Left ventricle myocardium inferior (tissue), 1 donor: ENCODE measurements around the gene PBX1. TPM values are rescaled to one million over a fixed set of nuclear protein-coding genes. Genes with fewer than 3 reads are reported as not detected.

Experiments used
- DNase-seq: peaks from one replicate; pipeline ENCODE4 v3.0.0-alpha.2; 2020
- H3K27ac ChIP-seq: fragments of 200-600 bp; replicated peaks from 2 replicates; pipeline ENCODE4 v1.8.0; 2021
- H3K27me3 ChIP-seq: fragments of 200-600 bp; 2 replicates; pipeline ENCODE4 v1.8.0; 2021; ENCODE audit warnings: low read depth
- H3K36me3 ChIP-seq: fragments of 200-600 bp; 2 replicates; pipeline ENCODE4 v1.8.0; 2021
- H3K4me1 ChIP-seq: fragments of 200-600 bp; 2 replicates; pipeline ENCODE4 v1.8.0; 2021
- H3K4me3 ChIP-seq: fragments of 200-600 bp; 2 replicates; pipeline ENCODE4 v1.8.0; 2021; ENCODE audit warnings: mild to moderate bottlenecking, moderate library complexity
- H3K9me3 ChIP-seq: fragments of 200-600 bp; replicated peaks from 2 replicates; pipeline ENCODE4 v1.8.0; 2021
- CTCF ChIP-seq: fragments of 200-600 bp; IDR thresholded peaks from 2 replicates; pipeline ENCODE4 v1.8.0; 2021; ENCODE audit warnings: antibody characterized with exemption, mild to moderate bottlenecking, borderline replicate concordance
- intact Hi-C: fragments of 100-400 bp; cut with micrococcal nuclease; formaldehyde crosslinking; loops from one replicate; pipeline ENCODE4 v1.11.0; 2022
- total RNA-seq: library from RNA; stranded (reverse); fragmentation: NEBNext Ultra II Directional; extraction: Animal tissue kit (Norgen Biotek cat#: 25700); gene quantifications from one replicate; pipeline ENCODE4 v1.2.1, GENCODE V29; 2021
- donor health status: DM: no; HTN: yes; CAD: no; lungs with severe emphysema.

Gene PBX1
- total RNA-seq, 1 donor from 2014 or later = 73.2 TPM

GRCh38 chr1:164746632-164747031 is 187.6 kb downstream of the PBX1 start:
- DNase-seq = no peak
- H3K36me3 ChIP-seq = no peaks in the 10 kb centered on the region
- H3K27me3 ChIP-seq = no peaks in the 10 kb centered on the region
- no peak overlapping the region for H3K4me3 ChIP-seq
- intact Hi-C loops = no loop called here
- peaks cover 64% of the 10 kb centered on the region for H3K4me1 ChIP-seq
- TF ChIP-seq CTCF = no peak
- no peaks in the 10 kb centered on the region for H3K9me3 ChIP-seq
- no peak overlapping the region for H3K27ac ChIP-seq

- Histone ChIP-seq H3K27me3 (no peaks in the 10 kb centered on the region), H3K27ac (peak overlapping the region; percentile 81), H3K4me1 (peaks cover 79% of the 10 kb centered on the region), H3K9me3 (no peaks in the 10 kb centered on the region), H3K4me3 (peak overlapping the region; percentile 9), H3K36me3 (no peaks in the 10 kb centered on the region)
- DNase-seq = peak; percentile 55
- intact Hi-C loops = no loop called here
- no peak for TF ChIP-seq CTCF
Observed at GRCh38 chr1:164748253-164748899, 189.4 kb downstream of the PBX1 start.

- peak overlapping the region; percentile 84 for H3K27ac ChIP-seq
- peaks cover 78% of the 10 kb centered on the region for H3K4me1 ChIP-seq
- intact Hi-C loops = no loop called here
- no peaks in the 10 kb centered on the region for H3K36me3 ChIP-seq
- H3K27me3 ChIP-seq = no peaks in the 10 kb centered on the region
- H3K4me3 ChIP-seq = peak overlapping the region; percentile 49
- no peak for TF ChIP-seq CTCF
- no peaks in the 10 kb centered on the region for H3K9me3 ChIP-seq
- no peak for DNase-seq
Observed at GRCh38 chr1:164753521-164754077, 194.6 kb downstream of the PBX1 start.

GRCh38 chr1:164754088-164754600 is 195.2 kb downstream of the PBX1 start:
- intact Hi-C loops = no loop called here
- no peak for DNase-seq

GRCh38 chr1:164755690-164756089 is 196.7 kb downstream of the PBX1 start:
- H3K27ac ChIP-seq = peak overlapping the region; percentile 84
- DNase-seq = no peak

More at GRCh38 chr1:164754088-164754600, 195.2 kb downstream of the PBX1 start:
- TF ChIP-seq CTCF = no peak
- peak overlapping the region; percentile 84 for H3K27ac ChIP-seq
- H3K36me3 ChIP-seq = no peaks in the 10 kb centered on the region
- H3K4me1 ChIP-seq = peaks cover 78% of the 10 kb centered on the region
- H3K9me3 ChIP-seq = no peaks in the 10 kb centered on the region
- H3K27me3 ChIP-seq = no peaks in the 10 kb centered on the region
- H3K4me3 ChIP-seq = peak overlapping the region; percentile 49

More at GRCh38 chr1:164755690-164756089, 196.7 kb downstream of the PBX1 start:
- H3K9me3 ChIP-seq = no peaks in the 10 kb centered on the region
- TF ChIP-seq CTCF = no peak
- intact Hi-C loops = no loop called here
- H3K36me3 ChIP-seq = no peaks in the 10 kb centered on the region
- H3K4me1 ChIP-seq = peaks cover 78% of the 10 kb centered on the region
- H3K4me3 ChIP-seq = no peak overlapping the region
- H3K27me3 ChIP-seq = no peaks in the 10 kb centered on the region
